DMS53 (cell line): Measurements from ENCODE around the gene SCO2.

Source experiments
- DNase-seq: peaks from one replicate; lab custom pipeline; 2025; lab: John Stamatoyannopoulos, UW

Gene SCO2

GRCh38 chr22:50531962-50532674, 6.7 kb upstream of the SCO2 start:
- peak; percentile 83 for DNase-seq

DNA sequence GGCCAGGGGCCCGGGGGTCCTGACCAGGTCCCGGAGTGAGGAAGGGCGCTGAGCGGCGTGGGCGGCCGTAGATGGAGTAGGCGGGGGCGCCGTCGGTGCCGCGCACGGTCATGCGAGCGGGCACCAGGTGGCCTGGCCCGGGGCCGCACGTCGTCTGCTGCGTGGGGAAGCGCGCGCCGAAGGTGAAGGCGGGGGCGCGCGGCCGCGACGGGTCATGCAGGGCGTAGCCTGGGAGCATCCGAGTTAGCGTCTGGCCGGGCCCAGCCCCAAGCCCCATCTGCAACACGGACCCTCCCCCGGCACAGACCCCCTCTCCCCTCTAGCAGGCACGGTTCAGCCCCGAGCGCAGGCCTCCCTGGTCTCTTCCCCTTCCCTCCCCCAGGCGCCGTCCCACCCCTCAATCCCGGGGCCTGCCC, 6.2 kb upstream of the SCO2 start:
- DNase-seq, result peak; percentile 91

DNA sequence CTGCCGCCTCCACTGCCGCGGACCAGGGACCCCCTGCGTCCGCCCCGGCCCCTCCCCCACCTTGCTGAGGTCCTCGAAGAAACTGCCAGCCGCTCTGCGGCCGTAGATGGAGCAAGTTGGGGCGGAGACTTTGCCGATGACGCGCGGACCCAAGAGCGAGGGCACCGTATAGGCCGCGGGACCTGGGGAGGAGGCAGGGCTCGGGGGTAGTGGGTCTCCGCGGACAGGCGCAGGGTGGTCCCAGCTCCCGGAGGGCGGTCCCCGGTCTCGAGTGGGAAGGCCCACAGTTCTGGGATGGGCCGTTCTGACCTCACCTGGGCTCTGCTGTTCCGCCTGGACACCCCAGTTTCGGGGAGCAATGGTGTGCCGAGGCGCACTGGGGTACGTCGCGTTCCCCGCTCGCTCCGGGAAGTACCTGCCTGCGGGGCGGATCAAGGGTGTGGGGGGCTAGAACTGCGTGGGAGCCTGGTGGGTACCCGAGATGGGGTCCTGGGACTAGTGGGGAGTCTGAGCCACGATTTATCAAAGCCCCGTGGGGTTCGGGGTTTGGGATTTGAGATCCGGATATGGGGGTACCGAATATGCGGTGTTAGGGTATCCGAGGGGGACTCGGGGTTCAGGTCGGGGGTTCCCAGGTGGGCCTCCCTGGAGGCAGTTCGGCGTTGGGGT, 5.6 kb upstream of the SCO2 start:
- peak; percentile 92 for DNase-seq

GRCh38 chr22:50530580-50530876, 5.1 kb upstream of the SCO2 start:
- DNase-seq, result peak; percentile 69

GRCh38 chr22:50529897-50530579, 4.6 kb upstream of the SCO2 start, which contains the start of gene TYMP:
TSS of gene TYMP (minus strand) at chr22:50530012. CDS start at chr22:50529709, 303 bp downstream.
- DNase-seq, result peak; percentile 86

GRCh38 chr22:50529416-50529896, 4.1 kb upstream of the SCO2 start:
- no peak for DNase-seq

- peak; percentile 53 for DNase-seq
Measured at GRCh38 chr22:50528682-50529415, 3.5 kb upstream of the SCO2 start.

- peak; percentile 44 for DNase-seq
Measured at GRCh38 chr22:50527921-50528681, 2.7 kb upstream of the SCO2 start.

DNA sequence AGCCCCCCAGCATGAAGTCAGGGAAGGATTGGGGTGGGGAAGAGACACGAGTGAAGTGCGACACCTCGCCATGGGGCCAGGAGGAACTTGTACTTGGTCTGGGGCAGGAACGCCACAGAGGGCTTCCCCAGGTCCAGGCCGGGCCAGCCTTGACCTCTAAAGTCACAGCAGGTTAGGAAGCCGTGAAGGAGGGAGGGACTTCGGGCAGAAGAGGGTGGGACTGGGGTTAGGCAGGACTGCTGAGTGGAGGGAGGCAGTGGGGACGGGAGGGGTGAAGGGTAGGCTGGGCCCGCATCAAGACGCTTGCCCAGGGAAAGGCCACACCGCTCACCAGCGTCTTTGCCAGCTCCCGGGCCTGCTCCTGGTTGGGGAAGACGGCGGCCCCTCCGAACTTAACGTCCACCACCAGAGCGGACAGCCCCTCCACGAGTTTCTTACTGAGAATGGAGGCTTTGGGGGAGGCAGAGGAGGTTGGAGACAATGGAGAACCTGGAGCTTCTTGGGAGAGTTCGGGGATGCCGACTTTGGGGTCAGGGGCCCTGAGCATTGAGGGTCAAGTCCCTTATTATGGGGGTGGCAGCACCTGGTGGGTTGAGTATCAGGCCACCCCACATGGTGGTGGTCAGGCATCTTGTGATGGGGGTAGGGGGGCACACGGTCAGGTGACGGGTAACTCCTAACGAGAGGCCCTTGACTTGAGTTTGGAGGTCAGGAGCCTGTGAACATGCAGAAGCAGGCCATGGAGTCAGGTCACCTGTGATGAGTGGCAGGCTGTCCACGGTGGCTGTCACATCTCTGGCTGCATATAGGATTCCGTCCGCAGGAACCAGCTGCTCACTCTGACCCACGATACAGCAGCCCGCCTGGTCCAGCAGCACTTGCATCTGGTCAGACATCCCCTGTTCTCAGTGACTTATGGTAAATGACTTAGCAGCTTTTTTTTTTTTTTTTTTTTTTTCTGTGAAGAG, 1.7 kb upstream of the SCO2 start:
- DNase-seq, result peak; percentile 68

- peak; percentile 85 for DNase-seq
Measured at GRCh38 chr22:50526108-50526833, 873 bp upstream of the SCO2 start.

GRCh38 chr22:50525858-50526107, 385 bp upstream of the SCO2 start:
- no peak for DNase-seq

DNA sequence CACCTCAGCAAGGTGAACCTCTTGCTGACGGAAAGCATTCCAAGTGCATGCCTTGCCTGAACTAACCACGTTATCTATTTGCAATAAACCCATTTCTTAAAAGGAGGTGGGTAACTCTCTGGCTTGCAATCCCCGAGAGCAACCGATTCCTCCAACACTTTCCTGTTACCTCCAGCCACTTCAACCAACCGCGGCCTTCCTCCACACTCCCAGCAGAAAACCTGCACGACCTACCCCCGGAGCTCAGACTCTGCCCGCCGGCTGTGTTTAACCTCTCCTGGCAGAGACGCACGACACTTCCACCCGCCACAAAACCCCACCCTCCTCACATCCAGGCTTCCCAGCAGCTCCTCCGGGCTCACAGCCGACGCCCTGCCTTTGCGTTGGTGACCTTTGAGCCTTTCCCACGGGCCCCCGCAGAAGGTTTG, 708 bp downstream of the SCO2 start:
- peak; percentile 68 for DNase-seq

- peak; percentile 79 for DNase-seq
Measured at GRCh38 chr22:50523806-50524675, 1.4 kb downstream of the SCO2 start.

DNA sequence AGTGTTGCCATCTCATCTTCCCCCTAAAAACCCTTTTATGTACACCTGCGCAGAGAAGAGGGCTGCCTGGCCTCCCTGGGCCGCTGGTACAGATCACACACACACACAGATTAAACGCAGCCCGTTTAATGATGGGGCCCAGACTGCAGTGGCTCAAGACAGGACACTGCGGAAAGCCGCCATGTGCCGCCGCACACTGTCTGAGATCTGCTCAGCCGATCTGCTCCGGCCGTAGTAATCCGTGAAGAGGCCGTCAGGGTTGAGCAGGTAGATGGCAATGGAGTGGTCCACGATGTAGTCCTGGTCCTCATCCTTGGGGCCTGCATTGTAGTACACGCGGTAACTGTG, 2.0 kb downstream of the SCO2 start:
- DNase-seq, result no peak

GRCh38 chr22:50522806-50523438, 2.5 kb downstream of the SCO2 start:
- DNase-seq, result no peak

- DNase-seq, result no peak
Measured at GRCh38 chr22:50522208-50522805, 3.1 kb downstream of the SCO2 start.

DNA sequence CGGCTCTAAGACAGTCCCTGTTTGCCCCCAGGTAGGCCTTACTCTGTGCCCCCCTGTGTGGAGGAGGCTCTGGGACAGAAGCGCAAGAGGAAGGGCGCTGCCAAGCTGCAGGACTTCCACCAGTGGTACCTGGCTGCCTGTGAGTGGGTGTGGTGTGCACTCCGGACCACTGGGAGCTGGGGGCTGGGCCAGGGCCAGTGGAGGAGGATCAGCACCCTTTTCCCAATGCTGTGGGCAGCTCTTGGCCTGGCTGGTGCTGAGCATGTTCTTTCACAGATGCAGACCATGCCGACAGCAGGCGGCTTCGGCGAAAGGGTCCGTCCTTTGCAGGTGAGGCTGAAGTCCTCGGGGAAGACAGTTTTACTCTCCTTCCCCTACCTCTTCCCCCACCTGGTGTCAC, 3.7 kb downstream of the SCO2 start:
- DNase-seq, result no peak

DNA sequence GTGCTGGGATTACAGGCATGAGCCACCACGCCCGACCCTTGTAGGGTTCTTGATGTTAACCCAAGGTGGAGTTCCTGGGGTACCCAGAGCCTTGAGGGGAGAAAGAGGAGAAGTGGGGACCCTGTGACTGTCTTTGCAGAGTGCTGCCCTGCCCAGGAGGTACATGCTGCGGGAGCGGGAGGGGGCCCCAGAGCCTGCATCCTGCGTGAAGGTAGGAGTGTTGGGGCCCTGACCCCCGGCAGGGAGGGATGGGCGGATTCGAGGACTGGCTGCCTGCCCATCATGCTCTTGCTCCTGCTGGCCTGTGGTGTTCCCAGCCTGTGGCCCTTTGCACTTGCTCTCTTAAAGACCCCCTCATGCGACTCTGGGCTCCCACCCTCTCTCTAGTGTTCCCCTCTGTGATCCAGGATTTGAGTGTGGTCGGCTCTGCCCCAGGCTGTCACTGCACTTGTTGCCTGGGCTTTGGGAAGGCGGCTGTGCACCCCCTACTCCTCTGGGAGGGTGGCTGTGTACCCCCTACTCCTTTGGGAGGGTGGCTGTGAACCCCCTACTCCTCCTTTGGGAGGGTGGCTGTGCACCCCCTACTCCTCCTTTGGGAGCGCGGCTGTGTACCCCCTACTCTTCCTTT, 4.5 kb downstream of the SCO2 start:
- no peak for DNase-seq
